Activated CD4-positive, alpha-beta T cell treated with anti-CD3 and anti-CD28 coated beads, Interleukin-2, amount 50 U/mL, for 4 hours (primary cell): ENCODE measurements around the gene NTNG2.

Source experiments
- DNase-seq, 2 experiments: peaks; one replicate each; pipeline ENCODE4 v3.0.0-alpha.2; 2020

NTNG2 gene

DNA sequence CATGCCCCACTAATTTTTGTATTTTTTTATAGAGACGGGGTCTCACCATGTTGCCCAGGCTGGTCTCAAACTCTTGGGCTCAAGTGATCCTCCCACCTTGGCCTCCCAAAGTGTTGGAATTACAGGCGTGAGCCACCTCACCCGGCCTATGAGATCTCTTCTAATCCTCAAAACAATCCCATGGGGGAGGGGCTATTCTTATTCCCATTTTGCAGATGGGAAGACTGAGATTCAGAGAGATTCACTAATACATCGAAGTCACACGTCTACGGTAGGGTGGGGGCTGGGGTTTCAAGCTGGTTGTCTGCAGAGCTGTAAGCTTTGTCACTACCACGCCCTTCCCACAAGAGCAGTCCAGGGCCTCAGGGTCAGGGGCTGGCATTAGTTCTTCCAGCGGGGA lies 14.0 kb upstream of the NTNG2 start:
- DNase-seq: no peak

- DNase-seq: no peak
Measured at GRCh38 chr9:132150256-132150655, 11.6 kb upstream of the NTNG2 start.

- no peak for DNase-seq
Measured at GRCh38 chr9:132151118-132151517, 10.7 kb upstream of the NTNG2 start.

DNA sequence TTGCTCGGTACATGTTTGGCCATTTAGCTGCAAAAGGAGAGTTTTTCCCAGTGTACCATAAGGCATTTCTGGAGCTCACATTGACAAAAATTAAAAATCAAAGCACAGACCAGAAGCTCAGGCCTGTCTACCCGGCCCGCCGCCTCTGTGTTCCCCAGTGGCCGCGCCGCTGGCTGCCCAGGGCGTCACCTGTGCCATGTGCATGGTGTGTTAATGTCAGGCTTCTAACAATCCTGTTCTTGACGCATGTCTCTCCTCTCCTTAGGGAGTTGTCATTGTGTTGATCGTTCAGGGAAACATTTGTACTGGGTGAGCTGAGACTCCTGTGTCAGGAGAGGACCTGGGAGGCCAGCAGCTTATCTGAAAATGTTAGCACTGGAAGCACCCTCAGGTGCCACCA lies 9.6 kb upstream of the NTNG2 start:
- no peak for DNase-seq

DNA sequence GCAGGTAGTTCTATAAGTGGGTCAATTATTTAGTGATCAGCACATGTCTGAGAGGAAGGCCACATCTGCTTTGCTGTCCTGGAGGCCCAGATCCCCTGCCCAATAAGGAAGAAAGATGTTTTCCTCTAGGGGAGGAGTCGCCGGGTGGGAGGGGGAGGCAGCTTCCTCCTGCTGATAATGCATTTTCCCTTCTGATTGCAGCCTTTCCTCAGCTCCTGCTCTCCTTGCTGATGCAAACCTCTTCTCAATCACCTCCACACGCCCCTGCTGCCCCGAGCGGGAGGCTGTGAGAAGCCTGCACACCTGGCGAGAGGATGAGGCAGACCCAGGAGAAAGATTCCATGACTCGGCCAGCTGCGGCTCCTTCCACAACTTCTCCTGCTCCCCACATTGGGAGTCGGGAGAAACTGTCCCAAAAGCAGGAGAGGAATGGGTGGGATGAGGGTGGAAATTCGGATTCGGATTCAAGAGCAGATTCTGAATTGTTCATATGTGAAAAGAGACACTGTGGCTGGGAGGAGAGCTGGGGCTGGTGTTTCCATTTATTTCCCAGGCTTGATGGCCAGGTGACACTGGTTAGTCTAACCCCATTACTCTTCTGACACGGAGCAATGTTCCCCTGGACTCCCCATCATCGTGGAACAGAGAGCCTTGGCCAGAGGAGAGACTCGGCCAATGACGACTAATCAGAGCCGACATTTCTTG lies 6.8 kb upstream of the NTNG2 start:
- no peak for DNase-seq

GRCh38 chr9:132155568-132155895 lies 6.3 kb upstream of the NTNG2 start:
- DNase-seq: no peak

GRCh38 chr9:132156262-132156661 lies 5.6 kb upstream of the NTNG2 start:
- DNase-seq: no peak

DNA sequence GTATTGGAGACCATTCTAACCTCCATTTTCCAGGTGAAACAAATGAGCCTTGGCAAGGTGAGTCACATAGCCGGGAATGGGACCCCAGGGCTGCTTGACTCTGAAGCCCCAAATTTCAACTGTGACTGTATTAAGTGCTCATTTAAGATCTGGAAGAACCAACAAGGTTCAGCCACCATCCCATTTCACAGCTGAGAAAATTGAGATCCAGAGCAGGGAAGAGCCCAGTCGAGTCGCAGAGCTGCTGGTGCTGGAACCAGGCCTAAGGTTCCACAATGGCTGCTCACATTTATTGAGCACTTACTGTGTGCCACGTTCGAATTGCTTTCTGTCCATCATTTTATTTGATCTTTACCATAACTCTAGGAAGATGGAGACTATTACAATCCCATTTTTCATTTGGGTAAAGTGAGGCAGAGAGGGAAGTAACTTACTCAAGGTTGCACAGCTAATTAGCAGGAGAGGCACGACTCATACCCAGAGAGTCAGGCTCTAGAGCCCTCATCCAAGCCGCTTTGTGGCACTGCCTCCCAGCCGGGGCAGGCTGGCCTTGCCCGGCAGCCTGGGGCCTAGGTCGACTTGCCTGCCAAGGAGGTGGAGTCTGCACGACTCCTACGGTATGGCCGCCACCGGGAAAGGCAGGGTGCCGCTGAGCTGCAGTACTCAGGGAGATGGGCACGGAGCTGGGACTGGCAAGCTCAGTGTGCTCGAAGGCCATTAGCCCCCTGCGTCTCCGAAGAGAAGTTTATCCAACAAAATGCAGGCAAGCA lies 4.3 kb upstream of the NTNG2 start:
- no peak for DNase-seq

DNA sequence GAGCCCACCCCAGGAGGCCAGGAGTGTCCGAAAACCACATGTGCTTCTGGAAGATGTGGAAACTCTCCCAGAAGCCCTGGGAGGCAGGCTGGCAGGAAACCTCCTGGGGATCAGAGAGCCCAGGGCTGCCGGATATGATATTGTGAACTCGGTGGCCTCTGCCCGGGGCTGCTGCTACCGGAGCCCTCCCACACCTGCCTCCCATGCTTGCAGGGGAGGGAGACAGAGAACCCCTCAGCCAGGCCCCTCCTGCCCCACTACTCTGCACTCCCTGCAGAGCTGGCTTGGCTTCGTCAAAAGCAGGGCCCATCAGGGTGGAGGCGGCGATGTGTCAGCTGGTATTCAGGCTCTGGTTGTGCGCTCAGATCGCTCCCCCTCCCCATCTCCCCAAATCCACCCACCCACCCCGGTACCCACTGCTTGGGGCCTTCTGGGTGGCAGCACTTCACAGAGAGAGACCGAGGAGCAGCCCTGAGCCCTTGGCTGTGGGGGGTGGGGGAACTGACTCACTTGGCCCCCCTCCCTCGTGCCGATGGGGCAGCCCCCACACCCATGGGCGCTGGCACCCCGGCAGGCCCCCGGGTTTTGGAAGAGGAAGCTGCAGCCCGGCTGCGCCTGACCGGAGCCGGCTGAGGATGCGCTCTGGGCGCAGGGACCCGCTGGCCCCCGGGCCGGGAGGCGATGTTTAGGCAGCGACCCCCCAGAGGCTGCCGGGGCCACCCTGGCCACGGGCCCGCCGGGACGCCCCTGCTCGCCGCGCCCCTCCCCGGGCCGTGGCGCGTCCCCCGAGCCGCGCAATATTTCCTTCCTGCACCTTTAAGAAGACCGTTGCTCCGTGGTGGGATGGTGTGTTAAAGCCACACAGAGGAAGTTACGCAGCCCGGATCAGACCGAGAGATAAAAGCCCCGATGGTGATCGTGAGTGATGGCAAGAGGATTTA lies 786 bp upstream of the NTNG2 start:
- peak; percentile 36 to 38 for DNase-seq

- no peak for DNase-seq
Measured at GRCh38 chr9:132162764-132163456, 1.1 kb downstream of the NTNG2 start.

DNA sequence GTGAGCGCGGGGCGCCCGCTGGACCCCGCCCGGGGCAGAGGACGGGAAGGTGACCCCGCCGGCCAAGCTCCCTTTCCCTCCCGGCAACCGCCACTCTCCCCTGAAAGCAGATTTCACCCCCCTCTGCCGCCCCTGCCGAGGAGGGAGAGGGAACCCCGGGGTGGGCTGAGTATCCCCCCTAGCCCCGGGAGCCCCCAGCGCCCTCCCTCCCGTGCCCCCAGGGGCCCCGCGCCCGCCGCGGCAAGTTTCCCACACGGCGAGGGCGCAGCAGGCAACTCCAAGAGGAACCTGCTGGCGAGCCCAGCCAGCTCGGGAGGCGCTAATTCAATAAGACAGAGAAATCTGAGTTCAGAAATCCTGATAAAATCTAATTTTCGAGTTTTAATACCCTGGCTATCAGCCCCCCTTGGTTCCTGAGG lies 1.6 kb downstream of the NTNG2 start:
- no peak for DNase-seq

DNA sequence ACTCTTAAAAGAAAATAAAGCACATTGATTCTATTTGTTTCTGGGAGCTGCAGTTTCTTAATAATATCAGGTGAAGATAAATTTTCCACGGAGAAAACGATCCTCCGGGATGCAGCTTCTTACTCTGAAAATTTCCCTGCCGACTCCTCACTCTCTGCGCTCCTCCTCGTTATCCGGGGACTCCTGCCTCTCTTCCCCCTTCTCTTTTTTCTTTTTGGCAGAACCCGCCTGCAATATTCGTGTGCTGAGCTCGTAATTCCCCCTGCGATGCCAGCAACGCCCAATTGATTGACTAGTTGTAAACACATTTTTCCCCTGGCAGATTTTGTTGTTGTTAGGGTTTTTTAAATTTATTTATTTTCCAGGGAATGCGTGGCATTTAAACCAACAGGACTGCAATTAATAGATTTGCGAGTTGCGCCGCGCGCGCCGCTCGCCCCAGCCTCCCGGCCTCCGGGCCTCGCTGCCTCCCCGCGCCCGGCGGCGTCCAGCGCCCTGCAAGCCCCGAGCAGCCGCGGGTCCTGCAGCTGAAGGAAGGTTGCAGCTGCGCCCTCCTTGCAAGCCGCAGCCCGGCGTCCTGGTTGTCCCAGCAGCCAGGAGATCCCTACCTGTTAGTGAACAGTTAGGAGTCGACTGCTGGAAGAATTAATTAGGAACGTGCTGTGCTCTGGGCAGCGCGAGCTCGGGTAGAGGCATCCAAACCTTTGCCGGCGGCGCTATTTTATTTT lies 2.2 kb downstream of the NTNG2 start:
- no peak for DNase-seq

DNA sequence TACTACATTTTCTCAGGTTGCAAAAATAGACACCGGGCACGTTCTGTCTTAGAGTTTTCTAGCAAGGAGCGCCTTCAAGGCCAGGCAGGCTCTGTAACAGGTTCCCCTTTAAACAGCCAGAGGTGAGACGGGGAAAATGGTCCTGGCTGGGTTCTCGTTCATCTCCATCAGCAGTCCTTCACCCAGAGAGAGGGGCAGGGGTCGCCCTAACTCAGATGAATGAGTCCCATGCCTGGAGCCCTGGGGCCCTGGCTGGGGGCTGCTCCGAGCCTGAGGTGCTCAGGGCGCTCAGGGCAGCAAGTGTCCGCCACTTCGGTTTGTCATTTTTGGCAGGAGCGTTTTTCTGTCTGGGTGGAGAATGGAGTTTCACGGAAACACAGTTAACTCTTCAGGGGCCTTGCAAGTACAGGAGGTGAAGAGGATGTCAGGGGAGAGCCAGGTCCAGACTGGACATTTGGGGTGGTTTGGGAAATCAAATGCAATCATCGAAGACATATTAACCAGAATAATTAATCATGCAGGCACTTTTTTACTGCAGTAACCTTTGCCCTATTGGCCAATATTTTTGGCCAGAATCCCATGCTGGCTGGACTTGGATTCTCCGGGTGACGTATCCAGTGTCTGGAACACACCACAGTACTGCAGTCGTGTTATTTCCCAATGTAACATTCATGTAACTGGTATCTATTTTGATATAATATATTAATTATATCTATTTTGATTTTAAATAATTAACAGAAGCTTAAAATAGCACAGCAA lies 2.9 kb downstream of the NTNG2 start:
- no peak for DNase-seq

DNA sequence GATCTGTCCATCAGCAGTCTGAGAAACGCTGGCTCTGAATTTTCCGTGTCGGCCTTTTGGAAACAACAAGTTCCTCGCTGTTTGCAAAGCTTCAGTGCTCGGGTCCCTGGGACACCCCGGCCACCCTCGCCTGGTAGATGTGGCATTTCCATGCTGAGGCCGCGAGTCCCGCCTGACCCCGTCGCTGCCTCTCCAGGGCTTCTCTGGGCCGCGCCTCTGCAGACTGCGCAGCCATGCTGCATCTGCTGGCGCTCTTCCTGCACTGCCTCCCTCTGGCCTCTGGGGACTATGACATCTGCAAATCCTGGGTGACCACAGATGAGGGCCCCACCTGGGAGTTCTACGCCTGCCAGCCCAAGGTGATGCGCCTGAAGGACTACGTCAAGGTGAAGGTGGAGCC lies 4.7 kb downstream of the NTNG2 start:
- DNase-seq: no peak

DNA sequence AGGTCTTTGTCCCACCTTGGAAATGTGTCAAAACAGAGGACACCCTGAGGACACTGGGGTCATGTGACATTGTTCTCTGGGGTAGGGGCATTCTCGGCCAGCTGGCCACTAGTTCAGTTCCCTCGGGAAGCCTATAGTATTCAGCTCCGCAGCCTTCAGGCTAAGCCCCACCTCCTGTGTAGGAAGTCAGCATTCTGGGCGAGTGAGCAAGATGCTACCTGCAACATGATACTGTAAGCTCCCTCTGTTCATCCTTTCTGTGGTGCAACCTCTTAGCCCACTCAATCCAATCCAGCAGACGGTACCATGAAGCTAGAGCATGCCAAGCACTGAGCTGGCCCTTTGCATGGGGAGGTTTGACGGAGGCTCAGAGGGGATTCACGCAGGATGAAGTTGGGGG lies 5.3 kb downstream of the NTNG2 start:
- no peak for DNase-seq

- DNase-seq: no peak
Measured at GRCh38 chr9:132168347-132168746, 6.5 kb downstream of the NTNG2 start.

DNA sequence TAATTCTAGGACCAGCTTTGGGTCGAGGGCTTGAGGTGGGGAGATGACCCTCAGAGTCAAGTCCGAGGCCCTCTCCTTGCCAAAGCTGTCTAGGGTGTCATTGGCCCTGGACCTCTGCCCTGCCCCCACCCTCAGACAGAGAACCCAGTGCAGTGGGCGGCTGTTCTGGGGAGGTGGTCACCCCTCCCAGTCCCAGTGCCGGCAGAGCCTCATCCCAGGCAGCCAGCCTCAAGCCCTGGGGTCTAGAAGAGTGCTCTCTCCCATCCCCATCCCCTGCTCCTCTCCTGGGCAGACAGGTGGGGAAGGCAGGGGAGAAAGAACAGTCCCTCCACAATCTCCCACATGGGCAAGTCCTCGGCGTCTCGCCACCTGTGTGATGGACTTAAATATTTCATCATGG lies 7.0 kb downstream of the NTNG2 start:
- DNase-seq: no peak

DNA sequence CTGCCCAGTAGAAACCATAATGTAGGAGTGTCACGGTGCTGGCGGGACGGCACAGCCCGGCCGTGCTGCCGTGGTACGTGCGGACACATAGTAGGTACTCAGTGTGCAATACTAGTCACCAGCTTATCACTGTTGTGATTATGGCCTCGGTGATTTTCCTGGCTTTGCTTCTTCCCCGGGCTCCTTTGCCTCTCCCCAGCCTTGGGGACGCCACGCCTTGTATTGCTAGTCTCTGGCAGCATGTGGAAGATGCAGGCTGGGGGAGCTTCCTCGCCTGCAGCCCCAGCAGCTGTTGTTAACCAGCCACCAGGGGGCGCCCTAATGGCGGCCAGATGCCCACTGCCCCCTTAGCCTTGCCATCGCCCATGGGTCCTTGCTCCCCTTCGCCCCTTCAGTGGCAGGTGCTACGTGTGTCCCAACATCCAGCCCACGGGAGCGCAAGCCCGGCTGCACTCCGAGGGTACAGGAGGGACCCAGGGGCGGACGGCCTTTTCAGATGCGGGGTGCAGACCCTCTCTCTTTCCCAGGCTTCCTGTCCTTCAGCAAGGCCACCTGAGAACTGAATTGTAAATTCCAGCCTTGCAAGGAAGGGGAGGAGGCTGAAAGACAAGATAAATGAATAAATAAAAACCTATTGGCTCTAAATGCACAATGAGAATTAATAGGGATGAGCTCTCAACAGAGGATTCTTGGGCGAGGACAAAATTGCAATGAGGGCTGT lies 8.0 kb downstream of the NTNG2 start:
- DNase-seq: peak; percentile 43 to 50

DNA sequence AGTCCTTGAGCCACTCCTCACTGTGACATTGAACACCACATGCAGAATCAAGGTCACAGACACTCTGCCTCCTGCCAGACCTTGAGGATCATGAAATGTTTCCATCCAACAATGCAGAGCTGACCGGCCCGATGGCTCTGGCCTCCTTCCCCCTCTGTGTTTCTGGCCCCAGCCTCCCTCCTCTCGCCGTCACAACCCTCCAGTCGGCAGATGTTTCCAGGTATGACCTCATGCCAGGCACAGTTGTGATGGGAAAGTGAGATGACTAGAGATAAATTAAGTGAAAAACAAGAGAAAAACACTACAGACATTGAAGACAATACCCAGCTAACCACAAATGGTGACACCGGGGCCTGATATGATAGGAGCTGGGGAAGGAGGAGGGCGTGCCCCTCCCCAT lies 9.8 kb downstream of the NTNG2 start:
- no peak for DNase-seq

DNA sequence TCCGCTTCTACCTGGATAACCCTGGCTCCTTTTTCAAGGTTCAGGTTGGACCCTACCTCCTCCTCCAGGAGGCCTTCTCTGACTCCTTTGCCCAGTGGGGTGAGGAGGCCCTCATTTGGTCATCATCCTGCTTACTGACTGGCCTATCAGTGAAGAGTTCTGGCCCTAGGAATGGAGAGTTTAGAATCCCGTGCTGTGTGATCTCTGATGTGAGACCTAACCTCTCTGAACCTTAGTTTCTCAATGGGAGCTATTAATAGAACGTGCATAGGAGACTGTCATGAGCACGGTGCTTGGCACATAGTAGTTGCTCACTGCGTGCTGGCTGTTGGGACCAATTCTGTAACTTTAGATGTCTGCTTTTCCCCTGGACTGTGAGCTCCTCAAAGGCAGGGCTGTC lies 10.3 kb downstream of the NTNG2 start:
- DNase-seq: no peak

- no peak for DNase-seq
Measured at GRCh38 chr9:132175431-132175830, 13.6 kb downstream of the NTNG2 start.
